VCaP (cell line): ENCODE results near the gene SENP7.
"Not testable (repeated sequence)": the region's sequence is repeated elsewhere in the genome, so short reads cannot be mapped to it uniquely, and the experiment has no call there.

Source experiments
- H3K27ac ChIP-seq: fragments of 450-650 bp; 2 replicates; pipeline ENCODE4 v1.5.1; 2017
- TF ChIP-seq, protein P1 (sequence below): fragments of 450-650 bp; conservative IDR thresholded peaks from 2 replicates; pipeline ENCODE4 v1.5.1; 2017; ENCODE audit warnings: mild to moderate bottlenecking, moderate library complexity

SENP7 gene

DNA sequence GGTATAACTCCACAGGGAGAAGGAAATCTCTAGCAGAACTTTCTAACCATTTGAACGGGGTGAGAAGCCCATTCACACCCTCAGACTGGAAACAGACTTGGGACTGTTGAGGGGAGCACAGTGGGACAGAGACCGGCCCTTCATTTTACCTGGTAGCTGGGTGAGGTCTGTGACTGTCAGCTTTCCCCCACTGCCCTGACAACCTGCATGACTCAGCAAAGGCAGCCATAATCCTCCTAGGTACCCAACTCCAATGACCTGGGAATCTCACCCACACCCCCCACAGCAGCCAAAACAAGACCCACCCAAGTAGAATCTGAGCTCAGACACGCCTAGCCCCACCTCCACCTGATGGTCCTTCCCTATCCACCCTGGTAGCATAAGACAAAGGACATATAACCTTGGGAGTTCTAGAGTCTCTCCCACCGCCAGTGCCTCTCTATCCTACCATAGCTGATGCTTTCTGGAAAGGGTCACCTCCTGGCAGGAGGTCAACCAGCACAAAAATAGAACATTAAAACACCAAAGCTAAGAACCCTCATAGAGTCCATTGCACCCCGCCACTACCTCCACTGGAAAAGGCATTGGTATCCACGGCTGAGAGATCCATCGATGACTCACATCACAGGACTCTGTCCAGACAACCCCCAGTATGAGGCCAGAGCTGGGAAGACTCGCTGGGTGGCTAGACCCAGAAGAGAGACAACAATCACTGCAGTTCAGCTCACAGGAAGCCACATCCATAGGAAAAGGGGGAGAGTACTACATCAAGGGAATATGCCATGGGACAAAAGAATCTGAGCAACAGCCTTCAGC lies 28.0 kb downstream of the SENP7 start:
- TF ChIP-seq, protein P1, sequence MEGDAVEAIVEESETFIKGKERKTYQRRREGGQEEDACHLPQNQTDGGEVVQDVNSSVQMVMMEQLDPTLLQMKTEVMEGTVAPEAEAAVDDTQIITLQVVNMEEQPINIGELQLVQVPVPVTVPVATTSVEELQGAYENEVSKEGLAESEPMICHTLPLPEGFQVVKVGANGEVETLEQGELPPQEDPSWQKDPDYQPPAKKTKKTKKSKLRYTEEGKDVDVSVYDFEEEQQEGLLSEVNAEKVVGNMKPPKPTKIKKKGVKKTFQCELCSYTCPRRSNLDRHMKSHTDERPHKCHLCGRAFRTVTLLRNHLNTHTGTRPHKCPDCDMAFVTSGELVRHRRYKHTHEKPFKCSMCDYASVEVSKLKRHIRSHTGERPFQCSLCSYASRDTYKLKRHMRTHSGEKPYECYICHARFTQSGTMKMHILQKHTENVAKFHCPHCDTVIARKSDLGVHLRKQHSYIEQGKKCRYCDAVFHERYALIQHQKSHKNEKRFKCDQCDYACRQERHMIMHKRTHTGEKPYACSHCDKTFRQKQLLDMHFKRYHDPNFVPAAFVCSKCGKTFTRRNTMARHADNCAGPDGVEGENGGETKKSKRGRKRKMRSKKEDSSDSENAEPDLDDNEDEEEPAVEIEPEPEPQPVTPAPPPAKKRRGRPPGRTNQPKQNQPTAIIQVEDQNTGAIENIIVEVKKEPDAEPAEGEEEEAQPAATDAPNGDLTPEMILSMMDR: no peak

DNA sequence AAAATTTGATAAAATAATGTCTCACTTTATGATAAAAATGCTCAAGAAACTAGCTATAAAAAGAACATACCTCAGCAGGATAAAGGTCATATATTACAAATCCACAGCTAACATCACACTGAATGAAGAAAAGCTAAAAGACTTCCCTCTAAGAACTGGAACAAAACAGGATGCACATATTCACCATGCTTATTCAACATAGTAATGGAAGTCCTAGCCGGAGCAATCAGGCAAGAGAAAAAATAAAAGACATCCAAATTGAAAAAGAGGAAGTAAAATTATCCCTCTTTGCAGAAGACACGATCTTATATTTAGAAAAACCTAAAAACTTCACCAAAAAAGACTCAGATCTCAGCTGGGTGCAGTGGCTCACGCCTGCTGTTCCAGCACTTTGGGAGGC lies 34.0 kb downstream of the SENP7 start:
- H3K27ac ChIP-seq: no peak overlapping the region
- TF ChIP-seq, protein P1: no peak

More for the DNA sequence above, 28.0 kb downstream of the SENP7 start:
- no peak overlapping the region for H3K27ac ChIP-seq

DNA sequence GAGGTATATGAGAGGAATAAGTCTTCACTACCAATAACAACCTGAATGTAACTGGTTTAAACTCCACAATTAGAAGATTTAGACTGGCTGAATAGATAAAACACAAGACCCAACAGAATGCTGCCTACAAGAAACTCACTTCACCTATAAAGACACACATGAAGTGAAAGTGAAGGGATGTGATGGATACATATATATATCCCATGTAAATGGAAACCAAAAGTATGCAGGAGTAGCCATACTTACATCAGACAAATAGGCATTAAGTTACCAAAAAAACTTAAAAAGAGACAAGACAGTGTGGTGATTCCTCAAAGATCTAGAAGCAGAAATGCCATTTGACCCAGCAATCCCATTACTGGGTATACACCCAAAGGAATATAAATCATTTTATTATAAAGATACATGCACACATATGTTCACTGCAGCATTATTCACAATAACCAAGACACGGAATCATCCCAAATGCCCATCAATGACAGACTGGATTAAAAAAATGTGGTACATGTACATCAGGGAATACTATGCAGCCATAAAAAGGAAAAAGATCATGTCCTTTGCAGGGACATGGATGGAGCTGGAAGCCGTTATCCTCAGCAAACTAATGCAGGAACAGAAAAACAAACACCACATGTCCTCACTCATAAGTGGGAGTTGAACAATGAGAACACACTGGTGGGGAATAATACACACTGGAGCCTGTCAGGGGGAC lies 38.0 kb downstream of the SENP7 start:
- H3K27ac ChIP-seq: not testable (repeated sequence)

DNA sequence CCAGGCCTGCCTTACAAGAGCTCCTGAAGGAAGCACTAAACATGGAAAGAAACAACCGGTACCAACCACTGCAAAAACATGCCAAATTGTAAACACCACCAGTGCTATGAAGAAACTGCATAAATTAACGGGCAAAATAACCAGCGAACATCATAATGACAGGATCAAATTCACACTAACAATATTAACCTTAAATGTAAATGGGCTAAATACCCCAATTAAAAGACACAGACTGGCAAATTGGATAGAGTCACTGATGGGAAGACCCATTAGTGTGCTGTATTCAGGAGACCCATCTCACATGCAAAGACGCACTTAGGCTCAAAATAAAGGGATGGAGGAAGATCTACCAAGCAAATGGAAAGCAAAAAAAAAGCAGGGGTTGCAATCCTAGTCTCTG lies 44.3 kb downstream of the SENP7 start:
- H3K27ac ChIP-seq: not testable (repeated sequence)

DNA sequence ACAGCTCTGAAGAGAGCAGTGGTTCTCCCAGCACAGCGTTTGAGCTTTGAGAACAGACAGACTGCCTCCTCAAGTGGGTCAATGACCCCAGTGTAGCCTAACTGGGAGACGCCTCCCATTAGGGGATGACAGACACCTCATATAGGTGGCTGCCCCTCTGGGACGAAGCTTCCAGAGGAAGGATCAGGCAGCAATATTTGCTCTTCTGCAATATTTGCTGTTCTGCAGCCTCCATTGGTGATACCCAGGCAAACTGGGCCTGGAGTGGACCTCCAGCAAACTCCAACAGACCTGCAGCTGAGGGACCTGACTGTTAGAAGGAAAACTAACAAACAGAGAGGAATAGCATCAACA lies 45.7 kb downstream of the SENP7 start:
- not testable (repeated sequence) for H3K27ac ChIP-seq

DNA sequence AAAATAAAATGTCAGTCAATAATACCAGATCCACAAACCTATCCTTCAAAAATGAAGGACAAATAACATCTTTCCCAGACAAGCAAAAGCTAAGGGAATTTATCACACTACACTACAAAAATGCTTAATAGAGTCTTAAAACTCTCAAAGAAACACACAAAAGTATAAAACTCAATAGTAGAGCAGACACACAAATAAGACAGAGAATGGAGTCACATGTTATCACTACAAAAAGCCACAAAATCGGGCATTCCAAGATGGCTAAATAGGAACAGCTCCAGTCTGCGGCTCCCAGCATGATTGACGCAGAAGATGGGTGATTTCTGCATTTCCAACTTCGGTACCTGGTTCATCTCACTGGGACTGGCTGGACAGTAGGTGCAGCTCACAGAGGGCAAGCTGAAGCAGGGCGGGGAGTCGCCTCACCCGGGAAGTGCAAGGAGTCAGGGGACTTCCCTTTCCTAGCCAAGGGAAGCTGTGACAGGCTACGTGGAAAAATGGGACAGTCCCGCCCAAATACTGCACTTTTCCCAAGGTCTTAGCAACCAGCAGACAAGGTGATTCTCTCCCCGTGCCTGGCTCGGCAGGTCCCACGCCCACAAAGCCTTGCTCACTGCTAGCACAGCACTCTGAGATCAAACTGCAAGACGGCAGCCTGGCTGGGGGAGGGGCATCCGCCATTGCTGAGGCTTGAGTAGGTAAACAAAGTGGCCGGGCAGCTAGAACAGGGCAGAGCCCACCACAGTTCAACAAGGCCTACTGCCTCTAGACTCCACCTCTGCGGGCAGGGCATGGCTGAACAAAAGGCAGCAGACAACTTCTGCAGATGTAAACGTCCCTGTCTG lies 46.3 kb downstream of the SENP7 start:
- TF ChIP-seq, protein P1: no peak
- H3K27ac ChIP-seq: no peak overlapping the region

DNA sequence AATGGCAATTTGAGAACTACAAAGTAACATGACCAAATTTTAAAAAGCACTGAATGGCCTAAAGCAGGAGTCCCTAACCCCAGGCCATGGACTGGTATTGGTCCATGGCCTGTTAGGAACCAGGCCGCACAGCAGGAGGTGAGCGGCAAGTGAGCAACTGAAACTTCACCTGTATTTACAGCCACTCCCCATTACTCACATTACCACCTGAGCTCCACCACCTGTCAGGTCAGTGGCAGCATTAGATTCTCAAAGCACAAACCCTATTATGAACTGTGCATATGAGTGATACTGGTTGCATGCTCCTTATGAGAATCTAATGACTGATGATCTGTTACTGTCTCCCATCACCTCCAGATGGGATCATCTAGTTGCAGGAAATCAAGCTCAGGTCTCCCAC lies 48.8 kb downstream of the SENP7 start:
- TF ChIP-seq, protein P1: no peak
- H3K27ac ChIP-seq: no peak overlapping the region

DNA sequence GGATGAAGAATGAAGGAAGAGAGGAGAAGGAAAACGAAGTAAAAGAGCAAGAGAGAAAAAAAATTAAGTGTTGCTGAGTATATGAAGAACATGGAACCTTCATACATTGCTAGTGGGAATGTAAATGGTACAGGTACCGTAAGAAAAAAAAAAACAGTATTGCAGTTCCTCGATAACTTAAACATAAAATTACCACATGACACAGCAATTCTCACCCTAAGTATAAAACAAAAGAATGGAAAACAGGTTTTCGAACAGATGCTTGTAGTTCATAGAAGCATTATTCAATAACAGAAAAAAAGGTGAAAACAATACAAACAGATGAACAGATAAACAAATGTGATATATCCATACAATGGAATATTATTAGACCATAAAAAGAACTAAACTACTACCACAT lies 51.6 kb downstream of the SENP7 start:
- TF ChIP-seq, protein P1: no peak
- no peak overlapping the region for H3K27ac ChIP-seq

DNA sequence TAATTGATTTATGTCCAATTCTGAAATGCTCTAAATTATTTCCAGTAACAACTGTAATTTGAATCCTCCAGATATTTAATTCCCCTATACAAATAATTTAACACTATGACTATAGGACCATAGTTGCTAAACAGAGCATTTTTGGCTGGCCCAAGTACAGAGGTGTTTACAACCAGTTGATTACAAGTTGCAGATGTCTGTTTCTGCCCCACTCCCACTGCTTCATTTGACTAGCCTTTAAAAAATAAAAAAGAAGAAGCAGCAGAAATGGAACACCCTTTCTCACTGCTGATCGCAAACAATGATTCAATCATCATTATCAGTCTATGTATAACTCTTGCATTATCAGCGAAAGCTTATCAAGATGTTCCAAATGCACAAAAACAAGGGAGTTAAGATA lies 54.6 kb downstream of the SENP7 start:
- TF ChIP-seq, protein P1: no peak
- H3K27ac ChIP-seq: no peak overlapping the region
